PC-3 (cell line): ENCODE results near the gene CELF2. TPM values are rescaled to one million over a fixed set of nuclear protein-coding genes. Genes with fewer than 3 reads are reported as not detected.
A peak's percentile ranks its signal among the peaks of the same experiment; 100 is the strongest.

ENCODE experiments used
- ATAC-seq: fragments of 200-7000 bp; cut with Tn5 transposase; 2 replicates; pipeline ENCODE4 v1.9.1; 2020; ENCODE audit warnings: mild to moderate bottlenecking, moderate library complexity
- BruUV-seq: library from RNA; stranded (reverse); fragments of 400-500 nt; replicated peaks from 2 replicates; lab custom pipeline; 2021; lab: Mats Ljungman, UMichigan
- CTCF ChIA-PET: fragments of 300-600 bp; sonication (Branson Sonifier 250); formaldehyde crosslinking; loops from one replicate; lab custom pipeline; 2022; ENCODE audit warnings: antibody characterized with exemption; lab: Charles Lee
- POLR2A ChIA-PET: fragments of 300-600 bp; sonication (Branson Sonifier 250); formaldehyde crosslinking; loops from one replicate; lab custom pipeline; 2022; ENCODE audit warnings: antibody characterized with exemption; ENCODE audit not compliant: unreplicated experiment; lab: Charles Lee
- DNase-seq: peaks from one replicate; pipeline ENCODE4 v3.0.0-alpha.2; 2015
- H2AFZ ChIP-seq: fragments of 300-600 bp; sonication (generic); 2 replicates; pipeline ENCODE4 v1.6.0; 2016; ENCODE audit warnings: antibody characterized with exemption, low read length
- H3F3A ChIP-seq: fragments of 300-600 bp; sonication (generic); one replicate; pipeline ENCODE4 v1.6.0; 2017; ENCODE audit warnings: antibody characterized with exemption, low read length, control low read depth, mild to moderate bottlenecking; ENCODE audit not compliant: unreplicated experiment
- H3K27ac ChIP-seq: fragments of 300-600 bp; sonication (generic); 2 replicates; pipeline ENCODE4 v1.5.1; 2016; ENCODE audit warnings: mild to moderate bottlenecking, low read length
- H3K27me3 ChIP-seq: fragments of 300-600 bp; sonication (generic); 2 replicates; pipeline ENCODE4 v1.6.1; 2016; ENCODE audit warnings: low read length, mixed read lengths
- H3K36me3 ChIP-seq: fragments of 300-600 bp; sonication (generic); 2 replicates; pipeline ENCODE4 v1.6.1; 2016; ENCODE audit warnings: low read depth, mixed run types, low read length, mixed read lengths
- H3K4me1 ChIP-seq: fragments of 300-600 bp; sonication (generic); 2 replicates; pipeline ENCODE4 v1.5.1; 2016; ENCODE audit warnings: low read length; ENCODE audit not compliant: insufficient read depth
- H3K4me2 ChIP-seq: fragments of 300-600 bp; sonication (generic); 2 replicates; pipeline ENCODE4 v1.6.0; 2016; ENCODE audit warnings: low read length
- H3K4me3 ChIP-seq: fragments of 300-600 bp; sonication (generic); 2 replicates; pipeline ENCODE4 v1.5.1; 2016; ENCODE audit warnings: mild to moderate bottlenecking, low read length, mixed read lengths
- H3K79me2 ChIP-seq: fragments of 300-600 bp; sonication (generic); 2 replicates; pipeline ENCODE4 v1.6.1; 2017; ENCODE audit warnings: low read length, mixed read lengths
- H3K9ac ChIP-seq: fragments of 300-600 bp; sonication (generic); 2 replicates; pipeline ENCODE4 v1.6.0; 2016; ENCODE audit warnings: mild to moderate bottlenecking, low read length
- H3K9me2 ChIP-seq: fragments of 300-600 bp; sonication (generic); replicated peaks from 2 replicates; pipeline ENCODE4 v1.6.1; 2016; ENCODE audit warnings: mixed run types, low read length, mixed read lengths
- H3K9me3 ChIP-seq: fragments of 300-600 bp; sonication (generic); 2 replicates; pipeline ENCODE4 v1.6.1; 2016; ENCODE audit warnings: low read length, mixed read lengths
- H4K20me1 ChIP-seq: fragments of 300-600 bp; sonication (generic); 2 replicates; pipeline ENCODE4 v1.6.1; 2016; ENCODE audit warnings: low read length, mixed read lengths
- EZH2 ChIP-seq: fragments of 300-600 bp; sonication (generic); IDR thresholded peaks from one replicate; pipeline ENCODE4 v1.6.1; 2017; ENCODE audit warnings: antibody characterized with exemption, mild to moderate bottlenecking, low read length; ENCODE audit not compliant: unreplicated experiment
- EZH2phosphoT487 ChIP-seq: fragments of 300-600 bp; sonication (generic); IDR thresholded peaks from 2 replicates; pipeline ENCODE4 v1.6.1; 2018; ENCODE audit warnings: mild to moderate bottlenecking, antibody characterized with exemption, low read length, borderline replicate concordance
- intact Hi-C: fragments of 100-400 bp; cut with micrococcal nuclease; formaldehyde crosslinking; loops from 2 replicates; pipeline ENCODE4 v1.9.0; 2023
- total RNA-seq: library from RNA; depleted of rRNA; stranded (reverse); fragments of >200 nt; gene quantifications from 2 replicates; pipeline ENCODE4 v1.2.3, GENCODE V29; 2014
- TF ChIP-seq, protein P1 (sequence below): fragments of 300-600 bp; sonication (generic); conservative IDR thresholded peaks from 2 replicates; pipeline ENCODE4 v1.5.1; 2017; ENCODE audit warnings: antibody characterized with exemption, low read depth, mild to moderate bottlenecking, low read length

The CELF2 gene
- total RNA-seq, 1 experiment from 2014 or later = not detected

DNA sequence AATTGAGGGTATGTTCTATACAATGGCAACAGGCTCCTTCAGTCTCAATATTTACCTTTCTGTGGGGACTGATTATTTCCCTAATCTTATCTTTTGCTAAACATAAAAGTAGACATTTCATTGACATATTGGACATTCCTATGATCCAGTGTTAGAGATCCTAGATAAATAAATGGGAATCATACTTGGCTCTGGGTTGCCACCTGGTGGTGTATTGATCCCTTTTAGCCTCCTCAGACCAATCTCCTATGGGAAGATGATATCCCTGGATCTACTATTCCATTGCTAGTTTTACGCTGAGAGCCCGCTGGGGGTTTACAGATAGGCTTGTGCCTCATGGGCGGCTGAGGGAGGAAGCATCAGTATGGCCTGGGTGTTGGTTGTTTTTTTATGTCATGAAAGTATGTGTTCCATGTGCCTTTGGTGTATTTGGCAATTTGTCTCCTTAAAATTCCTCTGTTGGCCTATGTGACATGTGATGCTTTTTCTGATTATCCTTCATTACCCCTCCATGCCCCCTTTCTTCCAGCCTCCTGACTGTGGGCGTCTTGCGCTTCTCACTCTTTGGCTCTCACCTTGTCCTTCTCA lies 18.8 kb downstream of the CELF2 start:
- Histone ChIP-seq H3K4me3 (no peak overlapping the region), H3K27ac (no peak overlapping the region), H3K79me2 (no peaks in the 10 kb centered on the region), H3K9me2 (no peaks in the 10 kb centered on the region), H3K9ac (no peak overlapping the region), H3K27me3 (no peaks in the 10 kb centered on the region), H3K4me1 (no peaks in the 10 kb centered on the region), H2AFZ (no peak overlapping the region), H3K4me2 (no peak overlapping the region), H3F3A (no peaks in the 10 kb centered on the region), H3K36me3 (no peaks in the 10 kb centered on the region), H3K9me3 (no peaks in the 10 kb centered on the region), H4K20me1 (no peaks in the 10 kb centered on the region)
- BruUV-seq = no TSS peak
- intact Hi-C loops = no loop called here
- ATAC-seq (0 out of 2 replicates have a peak, but pooled peaks have one; percentile 48), DNase-seq (peak; percentile 48)
- TF ChIP-seq, protein P1, sequence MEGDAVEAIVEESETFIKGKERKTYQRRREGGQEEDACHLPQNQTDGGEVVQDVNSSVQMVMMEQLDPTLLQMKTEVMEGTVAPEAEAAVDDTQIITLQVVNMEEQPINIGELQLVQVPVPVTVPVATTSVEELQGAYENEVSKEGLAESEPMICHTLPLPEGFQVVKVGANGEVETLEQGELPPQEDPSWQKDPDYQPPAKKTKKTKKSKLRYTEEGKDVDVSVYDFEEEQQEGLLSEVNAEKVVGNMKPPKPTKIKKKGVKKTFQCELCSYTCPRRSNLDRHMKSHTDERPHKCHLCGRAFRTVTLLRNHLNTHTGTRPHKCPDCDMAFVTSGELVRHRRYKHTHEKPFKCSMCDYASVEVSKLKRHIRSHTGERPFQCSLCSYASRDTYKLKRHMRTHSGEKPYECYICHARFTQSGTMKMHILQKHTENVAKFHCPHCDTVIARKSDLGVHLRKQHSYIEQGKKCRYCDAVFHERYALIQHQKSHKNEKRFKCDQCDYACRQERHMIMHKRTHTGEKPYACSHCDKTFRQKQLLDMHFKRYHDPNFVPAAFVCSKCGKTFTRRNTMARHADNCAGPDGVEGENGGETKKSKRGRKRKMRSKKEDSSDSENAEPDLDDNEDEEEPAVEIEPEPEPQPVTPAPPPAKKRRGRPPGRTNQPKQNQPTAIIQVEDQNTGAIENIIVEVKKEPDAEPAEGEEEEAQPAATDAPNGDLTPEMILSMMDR = peak; percentile 59
- TF ChIP-seq EZH2 = no peak
- no peak for TF ChIP-seq EZH2phosphoT487
- ChIA-PET POLR2A (no interaction called here), CTCF (no interaction called here)

DNA sequence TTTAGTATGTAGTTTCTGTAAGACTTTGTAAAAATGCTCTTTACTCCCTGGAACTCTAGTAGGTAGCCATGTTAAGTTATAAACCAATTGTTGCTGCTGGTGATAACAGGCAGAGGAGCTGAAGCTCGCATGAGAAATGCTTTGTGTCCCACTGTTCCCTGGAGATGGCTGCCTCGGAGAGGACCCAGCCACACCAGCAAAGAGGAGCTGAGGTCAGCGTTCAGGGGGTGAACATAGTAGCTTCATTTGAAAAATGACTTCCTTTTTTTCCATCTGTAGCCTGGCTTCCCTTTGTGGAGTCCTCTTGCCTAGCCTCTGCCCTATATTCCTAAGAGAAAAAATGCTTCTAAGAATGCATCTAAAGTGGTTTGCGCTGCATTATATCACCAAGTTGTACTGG lies 20.3 kb downstream of the CELF2 start:
- H3K4me3 ChIP-seq = no peak overlapping the region
- no peaks in the 10 kb centered on the region for H3K9me2 ChIP-seq
- H3K27me3 ChIP-seq = no peaks in the 10 kb centered on the region
- H3K4me1 ChIP-seq = no peaks in the 10 kb centered on the region
- no TSS peak for BruUV-seq
- no peaks in the 10 kb centered on the region for H3K79me2 ChIP-seq
- H2AFZ ChIP-seq = no peak overlapping the region
- POLR2A ChIA-PET = no interaction called here
- TF ChIP-seq EZH2phosphoT487 (no peak), EZH2 (no peak)
- TF ChIP-seq, protein P1 = no peak
- CTCF ChIA-PET = no interaction called here
- no peaks in the 10 kb centered on the region for H3K9me3 ChIP-seq
- ATAC-seq (no peak), DNase-seq (no peak)
- H3K36me3 ChIP-seq = no peaks in the 10 kb centered on the region
- H3K9ac ChIP-seq = no peak overlapping the region
- no peak overlapping the region for H3K4me2 ChIP-seq
- H4K20me1 ChIP-seq = no peaks in the 10 kb centered on the region
- intact Hi-C loops = no loop called here
- no peak overlapping the region for H3K27ac ChIP-seq
- H3F3A ChIP-seq = no peaks in the 10 kb centered on the region

DNA sequence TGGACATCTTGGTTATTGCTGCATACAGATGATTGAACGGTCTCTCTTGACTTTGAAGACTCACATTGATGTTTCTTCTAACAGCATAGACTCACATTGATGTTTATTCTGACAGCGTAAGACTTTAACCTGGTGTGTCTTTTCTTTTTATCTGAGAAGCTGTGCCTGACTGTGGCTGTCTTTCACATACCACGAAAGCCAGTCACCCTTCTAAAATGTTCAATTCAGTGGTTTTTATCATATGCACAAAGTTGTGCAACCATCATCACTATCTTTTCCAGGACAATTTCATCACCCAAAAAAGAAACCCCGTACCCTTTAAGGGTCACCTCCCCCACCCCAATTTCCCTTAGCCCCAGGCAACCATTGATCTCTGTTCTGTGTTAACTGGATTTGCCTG lies 24.7 kb downstream of the CELF2 start:
- H3K4me2 ChIP-seq = no peak overlapping the region
- no peaks in the 10 kb centered on the region for H3K9me2 ChIP-seq
- TF ChIP-seq EZH2phosphoT487 (no peak), EZH2 (no peak)
- TF ChIP-seq, protein P1 = no peak
- peaks cover 13% of the 10 kb centered on the region for H3K27me3 ChIP-seq
- H3K36me3 ChIP-seq = no peaks in the 10 kb centered on the region
- BruUV-seq = no TSS peak
- H3F3A ChIP-seq = no peaks in the 10 kb centered on the region
- H2AFZ ChIP-seq = no peak overlapping the region
- ATAC-seq (no peak), DNase-seq (no peak)
- no peaks in the 10 kb centered on the region for H3K79me2 ChIP-seq
- no peaks in the 10 kb centered on the region for H3K4me1 ChIP-seq
- no peaks in the 10 kb centered on the region for H3K9me3 ChIP-seq
- ChIA-PET CTCF (no interaction called here), POLR2A (no interaction called here)
- H4K20me1 ChIP-seq = no peaks in the 10 kb centered on the region
- intact Hi-C loops = no loop called here
- H3K4me3 ChIP-seq = no peak overlapping the region
- no peak overlapping the region for H3K9ac ChIP-seq
- H3K27ac ChIP-seq = no peak overlapping the region
